Right ventricle myocardium superior (tissue), 1 donor: Measurements from ENCODE around the gene STARD5. TPM values are rescaled to one million over a fixed set of nuclear protein-coding genes. Genes with fewer than 3 reads are reported as not detected.

Source experiments
- ATAC-seq: fragments of 200-7000 bp; cut with Tn5 transposase; one replicate; pipeline ENCODE4 v1.9.1; 2020; ENCODE audit warnings: mild to moderate bottlenecking; ENCODE audit not compliant: poor library complexity
- DNase-seq: peaks from one replicate; pipeline ENCODE4 v3.0.0-alpha.2; 2020
- intact Hi-C: fragments of 100-400 bp; cut with DNase I; formaldehyde crosslinking; loops from one replicate; pipeline ENCODE4 v1.11.2; 2022
- total RNA-seq: library from RNA; stranded (reverse); fragmentation: NEBNext Ultra II Directional; extraction: Animal tissue kit (Norgen Biotek cat#: 25700); gene quantifications from one replicate; pipeline ENCODE4 v1.2.1, GENCODE V29; 2021
- donor health status: DM: no; HTN: yes; CAD: no; lungs with severe emphysema.

The STARD5 gene
- total RNA-seq, 1 donor from 2014 or later = 2.3 TPM

DNA sequence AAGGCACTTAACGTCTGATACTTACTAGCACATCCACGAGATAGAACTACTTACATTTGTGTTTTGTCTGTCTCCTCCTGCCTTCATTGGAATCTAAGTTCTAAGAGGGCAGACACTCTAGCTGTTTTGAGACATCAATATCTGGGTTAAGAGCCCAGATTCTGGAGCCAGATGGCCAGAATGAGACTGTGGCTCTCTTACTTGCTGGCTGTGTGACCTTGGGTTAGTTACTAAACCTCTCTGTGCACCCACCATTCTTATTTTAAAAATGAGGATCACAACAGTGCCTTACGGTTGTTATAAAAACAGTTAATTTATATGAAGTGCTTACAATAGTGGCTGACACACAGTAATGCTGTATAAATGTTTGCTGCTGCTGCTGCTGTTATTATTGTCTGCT lies 7.7 kb downstream of the STARD5 start:
- no peak for DNase-seq
- no peak for ATAC-seq
- intact Hi-C loops = no loop called here

DNA sequence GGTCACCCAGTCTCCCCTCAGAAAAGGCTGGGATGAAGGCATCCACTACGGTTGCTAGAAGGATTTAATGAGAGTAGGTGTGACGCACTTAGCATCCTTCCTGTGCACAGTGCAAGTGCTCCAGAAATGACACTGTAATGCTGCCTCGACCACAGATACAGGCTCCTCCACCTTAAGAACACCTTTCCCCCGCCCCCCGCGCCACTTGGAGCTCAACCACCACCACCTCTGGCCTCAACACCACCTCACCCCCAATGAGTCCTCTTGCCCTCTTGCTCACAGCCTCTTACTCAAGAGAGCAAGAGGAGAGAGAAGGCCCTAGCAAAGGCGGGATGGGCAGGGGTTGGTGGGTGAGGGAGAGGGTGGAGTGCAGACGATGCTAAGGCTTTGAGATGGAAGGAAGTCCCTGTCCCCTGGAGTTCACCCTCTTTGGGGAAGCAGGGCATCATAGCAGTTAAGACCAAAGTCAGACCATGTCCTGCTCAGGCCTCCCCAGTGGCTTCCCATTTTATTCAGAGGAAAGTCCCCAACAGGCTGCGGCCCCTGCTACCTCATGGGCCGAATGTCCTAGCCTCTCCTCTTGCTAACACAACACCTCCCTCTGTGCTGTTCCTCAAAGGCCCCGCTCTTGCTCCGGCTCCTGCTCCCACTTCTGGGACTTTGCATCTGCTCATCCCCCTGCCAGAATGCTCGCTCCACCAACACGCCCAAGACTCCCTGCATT lies 8.3 kb downstream of the STARD5 start:
- no peak for DNase-seq
- no peak for ATAC-seq
- intact Hi-C loops = no loop called here

DNA sequence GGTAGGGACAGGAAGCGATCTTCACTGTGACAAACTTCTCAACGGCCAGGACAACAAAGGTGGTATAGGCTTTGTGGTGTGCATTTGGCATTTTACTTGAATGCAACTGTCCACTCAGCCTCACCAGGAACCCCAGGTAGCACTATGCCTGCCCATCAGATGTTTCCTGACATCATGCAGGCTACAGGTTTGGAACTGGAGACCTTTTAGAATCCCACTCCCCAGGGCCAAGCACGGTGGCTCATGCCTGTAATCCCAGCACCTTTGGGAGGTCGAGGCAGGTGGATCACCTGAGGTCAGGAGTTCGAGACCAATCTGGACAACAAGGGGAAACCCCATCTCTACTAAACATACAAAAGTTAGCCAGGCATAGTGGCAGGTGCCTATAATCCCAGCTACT lies 9.6 kb downstream of the STARD5 start:
- ATAC-seq (no peak), DNase-seq (no peak)
- intact Hi-C loops = no loop called here

DNA sequence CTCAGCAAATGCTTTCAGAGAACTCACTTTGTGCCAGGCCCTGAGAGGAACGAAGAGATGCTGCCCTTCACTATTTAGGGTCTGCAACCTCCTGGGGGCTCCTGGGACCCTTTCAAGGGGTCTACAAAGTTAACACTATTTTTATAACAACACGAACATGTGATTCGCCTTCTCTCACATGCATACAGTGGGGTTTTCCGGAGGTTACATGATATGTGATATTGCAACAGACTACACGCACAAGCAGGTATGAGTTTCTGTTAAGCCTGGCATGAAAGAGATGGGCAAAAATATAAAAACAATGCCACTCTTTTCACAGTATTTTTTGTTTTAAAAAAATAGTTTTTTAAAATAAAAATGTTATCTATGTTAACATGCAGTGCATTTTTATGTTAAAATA lies 10.3 kb downstream of the STARD5 start:
- no peak for DNase-seq
- no peak for ATAC-seq
- intact Hi-C loops = no loop called here

DNA sequence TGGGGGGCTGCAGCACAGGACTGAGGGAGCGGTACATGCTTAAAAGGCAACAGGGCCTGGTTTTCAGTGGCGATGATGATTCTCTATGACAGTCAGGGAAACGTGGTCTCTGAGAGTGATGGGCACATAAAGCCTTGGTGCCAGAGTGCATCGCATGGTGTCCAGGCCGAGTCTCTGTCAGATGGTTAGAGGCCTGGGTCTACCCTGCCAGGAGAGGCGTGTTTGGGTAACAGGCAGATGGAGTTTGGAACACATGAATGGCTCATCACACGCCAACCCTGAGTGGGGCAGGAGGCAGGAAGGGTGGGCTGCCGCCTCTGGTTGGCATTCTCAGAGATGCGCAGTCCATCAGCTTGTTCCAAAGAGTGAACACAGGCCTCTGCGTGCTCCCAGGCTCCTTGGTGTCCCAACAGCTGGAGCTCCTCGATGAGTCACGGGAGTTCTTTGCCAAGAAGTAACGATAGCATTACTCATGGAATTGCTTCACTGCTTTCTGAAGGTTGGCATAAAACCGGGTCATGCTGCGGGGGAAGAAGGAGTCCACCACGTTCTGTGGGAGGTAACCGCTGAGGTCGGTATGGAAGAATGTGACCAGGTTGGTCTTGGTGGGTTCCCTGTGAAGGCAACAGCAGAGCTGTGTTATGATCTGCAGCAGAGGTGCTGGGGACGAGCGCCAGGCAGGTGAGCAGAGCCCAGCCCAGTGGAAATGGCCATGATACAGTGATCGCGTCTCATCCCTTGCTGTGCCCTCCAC lies 11.0 kb downstream of the STARD5 start:
- intact Hi-C loops = no loop called here
- DNase-seq (peak; percentile 79), ATAC-seq (peak; percentile 81)

DNA sequence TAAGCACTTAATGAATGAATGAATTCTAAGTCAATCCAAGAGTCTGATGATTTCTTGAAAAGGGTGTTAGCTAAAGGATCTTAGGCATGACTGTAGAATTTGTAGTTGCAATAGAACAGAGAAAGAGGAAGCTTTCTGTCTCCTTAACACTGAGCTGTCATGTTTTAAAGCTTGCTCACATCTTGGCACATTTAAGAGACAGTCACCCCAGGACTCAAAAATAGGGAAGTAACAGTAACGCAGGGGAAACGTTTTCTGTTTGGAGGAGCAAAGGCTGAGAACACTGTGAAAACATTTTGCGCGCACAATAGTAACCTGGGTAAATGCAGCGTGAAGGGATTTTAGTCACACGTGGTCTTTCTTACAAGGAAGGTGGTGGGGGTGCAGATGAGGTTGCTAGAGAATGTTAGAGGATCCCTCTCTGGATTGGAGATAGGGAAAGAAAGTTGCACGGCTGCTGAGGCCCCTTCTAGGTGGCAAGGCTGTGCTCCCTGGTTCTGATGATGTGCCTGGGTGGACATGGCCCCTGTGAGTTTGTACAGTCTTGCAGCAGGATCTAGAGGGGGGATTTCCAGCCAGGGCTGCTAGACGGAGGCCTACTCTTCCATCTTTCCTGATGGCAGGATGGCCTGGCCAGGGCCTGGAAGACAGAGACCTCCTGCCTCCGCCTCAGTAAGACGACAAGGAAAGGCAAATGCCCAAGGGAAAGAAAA lies 12.0 kb downstream of the STARD5 start:
- intact Hi-C loops = no loop called here
- peak; percentile 34 for ATAC-seq
- DNase-seq = no peak

DNA sequence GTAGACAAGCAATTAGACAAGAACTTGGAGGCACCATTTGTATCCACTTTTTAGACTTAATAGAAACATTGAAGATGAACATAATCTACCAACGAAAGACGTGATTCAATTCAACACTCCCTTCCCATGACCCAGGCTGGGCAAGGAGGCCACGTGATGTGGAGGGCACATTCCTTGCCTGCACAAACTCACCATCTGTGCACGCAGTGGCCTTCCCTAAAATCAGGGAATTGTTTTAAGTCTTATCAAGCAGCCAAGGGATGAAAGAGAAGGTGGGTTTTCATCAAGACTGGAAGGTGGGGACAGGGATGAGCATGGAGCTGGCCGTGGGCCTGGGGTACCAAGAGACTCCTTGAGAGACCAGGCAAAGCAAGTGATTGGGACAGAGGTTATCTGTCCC lies 13.5 kb downstream of the STARD5 start:
- no peak for ATAC-seq
- intact Hi-C loops = no loop called here
- no peak for DNase-seq

DNA sequence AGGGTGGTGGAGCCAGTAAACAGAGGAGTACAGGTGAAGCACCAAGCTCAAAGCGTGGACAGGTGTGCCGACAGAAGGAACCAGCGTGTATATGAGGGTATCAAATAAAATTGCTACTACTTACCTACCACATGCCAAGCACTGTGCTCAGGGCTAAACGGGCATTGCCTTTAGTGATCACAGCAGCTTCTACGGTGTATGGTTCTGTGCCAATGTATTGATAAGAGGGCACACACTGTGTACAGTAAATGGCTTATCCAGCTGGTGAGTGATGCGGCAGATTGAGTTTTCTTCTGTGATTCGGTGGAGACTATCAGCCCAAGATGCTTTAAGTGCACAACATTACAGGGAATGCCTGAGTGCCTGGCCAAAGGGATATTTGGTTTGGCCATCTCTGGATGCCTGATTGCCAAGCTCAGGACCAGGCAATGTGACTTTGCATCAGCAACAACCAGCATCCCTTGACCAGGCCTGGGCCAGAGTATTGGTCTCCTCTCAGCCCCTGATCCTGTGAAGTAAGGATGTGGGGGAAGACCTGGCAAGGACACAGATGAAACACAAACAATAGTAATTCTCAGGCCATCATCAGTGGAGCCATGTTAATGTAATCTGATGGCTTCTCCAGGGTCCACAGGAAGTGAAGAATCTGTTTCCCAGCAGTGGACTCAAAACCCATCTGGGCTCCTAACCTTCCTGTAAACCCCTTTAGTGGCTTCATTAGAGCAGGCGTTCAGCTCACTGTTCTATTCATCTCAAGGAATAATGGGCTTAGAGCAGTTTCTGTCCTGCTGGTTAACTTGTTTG lies 14.1 kb downstream of the STARD5 start:
- no peak for ATAC-seq
- no peak for DNase-seq

DNA sequence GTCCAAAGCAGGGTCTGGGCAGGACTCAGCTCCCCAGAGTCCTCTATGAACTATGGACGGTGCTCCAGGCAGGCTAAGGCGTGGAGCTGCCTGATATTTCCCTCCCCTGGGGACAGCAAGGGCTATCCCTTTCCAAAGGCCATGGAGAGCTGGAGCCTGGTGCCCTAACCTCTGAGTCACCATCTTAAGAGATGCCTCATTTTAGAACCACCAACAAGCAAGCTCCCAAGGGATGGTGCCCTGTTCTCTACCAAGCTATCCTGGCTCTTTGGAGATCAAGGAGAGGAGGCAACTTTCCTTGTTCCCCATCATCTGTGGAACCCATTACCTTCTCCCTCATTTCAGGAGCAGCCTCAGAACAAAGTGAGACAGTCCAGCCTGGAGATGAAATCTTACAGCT lies 15.7 kb downstream of the STARD5 start:
- DNase-seq (no peak), ATAC-seq (no peak)
- intact Hi-C loops = no loop called here

More for the DNA sequence above, 14.1 kb downstream of the STARD5 start:
- intact Hi-C loops = no loop called here

DNA sequence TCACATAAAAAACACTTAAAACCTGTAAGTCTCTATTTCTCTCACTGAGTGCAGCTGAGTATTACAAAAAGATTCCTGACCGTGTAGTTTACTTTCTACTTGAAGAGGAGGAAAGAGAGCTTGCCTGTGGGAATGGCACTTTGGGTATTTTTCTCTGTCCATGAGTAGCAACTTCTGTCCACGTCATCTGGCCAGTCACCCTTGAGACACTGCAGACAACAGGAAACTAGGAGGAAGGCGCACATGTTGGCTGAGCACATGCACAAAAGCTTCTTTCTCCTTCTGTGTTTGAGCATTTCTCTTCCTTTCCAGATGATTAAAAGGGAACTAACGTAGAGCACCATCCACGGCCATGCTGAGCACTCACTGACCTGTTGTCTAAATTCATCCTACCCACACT lies 19.7 kb downstream of the STARD5 start:
- DNase-seq (peak; percentile 61), ATAC-seq (peak; percentile 72)
- intact Hi-C loops = no loop called here

DNA sequence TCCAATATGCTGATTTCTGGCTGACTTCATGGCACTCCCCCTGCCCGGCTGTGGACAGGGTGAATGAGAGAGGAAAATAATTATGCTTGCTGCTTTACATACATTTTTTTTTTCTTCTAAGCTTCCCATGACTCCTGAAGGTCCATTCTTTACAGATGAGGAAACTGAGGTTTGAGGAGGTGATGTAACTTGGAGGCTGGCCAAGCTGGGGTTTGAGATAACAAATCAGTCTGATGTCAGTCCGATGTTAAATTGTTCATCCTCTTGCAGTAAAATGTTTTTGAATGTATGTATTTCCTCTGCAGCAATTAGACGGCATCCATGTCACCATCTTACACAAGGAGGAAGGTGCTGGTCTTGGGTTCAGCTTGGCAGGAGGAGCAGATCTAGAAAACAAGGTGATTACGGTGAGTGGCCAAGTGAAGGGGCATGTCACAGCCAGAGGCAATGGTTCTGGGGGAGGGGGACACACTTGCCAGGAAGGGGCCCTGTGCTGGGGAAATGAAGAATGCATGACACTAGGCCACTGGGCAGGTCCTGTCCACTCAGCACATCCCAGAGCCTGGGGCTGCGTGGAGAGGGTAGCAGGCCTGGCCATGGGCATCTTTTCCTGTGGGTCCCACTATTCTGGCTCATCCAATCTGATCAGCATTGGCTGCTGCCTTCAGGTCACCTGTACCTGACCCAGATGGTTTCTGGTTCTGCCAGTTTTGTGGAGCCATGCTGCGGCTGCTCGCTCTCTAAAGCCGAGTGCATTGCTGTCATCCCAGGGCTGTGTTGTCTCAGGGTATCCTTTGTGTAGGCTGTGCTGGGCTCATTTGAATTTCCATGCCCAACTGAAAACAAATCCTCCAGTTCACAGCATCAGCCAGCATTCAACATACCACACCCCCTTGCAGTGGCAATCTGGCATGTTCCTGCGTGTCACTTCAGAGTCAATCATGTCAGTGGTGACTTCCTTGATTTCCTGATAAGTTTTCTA lies 20.4 kb downstream of the STARD5 start:
- ATAC-seq = no peak

DNA sequence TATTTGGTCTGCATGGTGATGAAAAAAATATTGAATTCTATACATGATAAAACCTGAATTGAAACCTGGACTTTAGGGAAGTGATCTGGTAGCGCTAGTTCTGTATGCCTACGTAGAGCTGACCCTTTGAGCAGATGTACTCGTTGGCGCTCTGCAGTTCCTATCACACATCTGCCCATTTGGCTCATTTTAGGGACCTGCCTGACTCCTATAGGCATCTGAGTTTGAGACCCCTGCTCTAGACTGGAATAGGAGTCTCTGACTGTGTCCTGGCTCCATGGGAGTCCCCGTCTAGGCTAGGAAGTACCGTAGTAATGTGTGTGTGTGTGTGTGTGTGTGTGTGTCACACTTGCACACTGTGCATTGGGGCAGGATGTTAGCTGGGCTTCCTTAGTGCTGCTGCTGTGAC lies 21.2 kb downstream of the STARD5 start:
- intact Hi-C loops = no loop called here
- DNase-seq (no peak), ATAC-seq (peak; percentile 39)

More for the DNA sequence above, 20.4 kb downstream of the STARD5 start:
- intact Hi-C loops = no loop called here
- DNase-seq = no peak

DNA sequence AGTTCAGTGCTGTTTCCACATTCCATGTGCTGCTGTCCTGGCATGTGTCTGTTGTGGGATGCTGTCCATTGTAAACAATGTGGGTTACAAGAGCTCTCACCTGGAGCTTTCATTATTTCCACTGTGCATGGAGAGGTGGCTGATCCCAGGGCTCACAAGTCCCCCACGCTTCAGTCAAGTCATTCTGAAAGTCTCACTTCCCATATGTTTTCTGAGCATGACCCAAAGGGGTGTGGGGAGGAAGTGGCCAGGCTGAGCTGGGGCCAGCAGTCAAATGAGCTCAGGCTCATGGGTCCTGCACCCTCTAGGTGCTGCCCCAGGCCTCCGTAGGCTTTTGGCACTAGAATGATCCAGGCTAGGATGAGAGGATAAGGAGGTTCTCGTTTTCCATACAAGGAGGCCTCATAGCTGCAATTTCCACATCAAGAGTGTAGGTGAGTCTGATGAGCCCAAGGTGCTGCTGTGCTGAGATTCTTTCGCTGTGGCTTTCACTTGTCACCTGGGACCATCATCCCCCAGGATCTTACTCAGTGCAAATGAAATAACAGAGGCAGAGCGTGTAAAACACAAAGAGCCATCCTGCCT lies 22.0 kb downstream of the STARD5 start:
- intact Hi-C loops = no loop called here
- no peak for DNase-seq
- peak; percentile 64 for ATAC-seq

DNA sequence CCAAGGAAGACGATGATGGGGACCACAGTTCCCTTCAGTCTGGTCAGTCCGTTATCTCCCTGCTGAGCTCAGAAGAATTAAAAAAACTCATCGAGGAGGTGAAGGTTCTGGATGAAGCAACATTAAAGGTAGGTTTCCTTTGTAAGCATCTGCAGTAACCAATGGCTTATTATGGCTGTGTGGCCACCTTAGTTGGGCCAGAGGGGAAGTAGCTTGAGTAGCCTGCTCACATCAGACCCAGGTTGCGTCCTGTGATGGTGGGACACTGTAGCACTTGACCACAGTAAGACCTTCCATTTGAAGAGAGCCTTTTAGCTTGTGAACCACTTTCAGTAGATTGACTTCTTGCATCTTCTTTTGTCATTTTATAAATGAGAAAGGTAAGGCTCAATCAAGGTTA lies 22.6 kb downstream of the STARD5 start:
- ATAC-seq = no peak

DNA sequence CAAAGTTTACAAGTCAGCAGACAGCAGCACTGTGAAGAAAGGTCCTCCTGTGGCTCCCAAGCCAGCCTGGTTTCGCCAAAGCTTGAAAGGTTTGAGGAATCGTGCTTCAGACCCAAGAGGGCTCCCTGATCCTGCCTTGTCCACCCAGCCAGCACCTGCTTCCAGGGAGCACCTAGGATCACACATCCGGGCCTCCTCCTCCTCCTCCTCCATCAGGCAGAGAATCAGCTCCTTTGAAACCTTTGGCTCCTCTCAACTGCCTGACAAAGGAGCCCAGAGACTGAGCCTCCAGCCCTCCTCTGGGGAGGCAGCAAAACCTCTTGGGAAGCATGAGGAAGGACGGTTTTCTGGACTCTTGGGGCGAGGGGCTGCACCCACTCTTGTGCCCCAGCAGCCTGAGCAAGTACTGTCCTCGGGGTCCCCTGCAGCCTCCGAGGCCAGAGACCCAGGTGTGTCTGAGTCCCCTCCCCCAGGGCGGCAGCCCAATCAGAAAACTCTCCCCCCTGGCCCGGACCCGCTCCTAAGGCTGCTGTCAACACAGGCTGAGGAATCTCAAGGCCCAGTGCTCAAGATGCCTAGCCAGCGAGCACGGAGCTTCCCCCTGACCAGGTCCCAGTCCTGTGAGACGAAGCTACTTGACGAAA lies 24.2 kb downstream of the STARD5 start:
- no peak for ATAC-seq
- DNase-seq = no peak
- intact Hi-C loops = no loop called here

More for the DNA sequence above, 22.6 kb downstream of the STARD5 start:
- no peak for DNase-seq
- intact Hi-C loops = no loop called here

DNA sequence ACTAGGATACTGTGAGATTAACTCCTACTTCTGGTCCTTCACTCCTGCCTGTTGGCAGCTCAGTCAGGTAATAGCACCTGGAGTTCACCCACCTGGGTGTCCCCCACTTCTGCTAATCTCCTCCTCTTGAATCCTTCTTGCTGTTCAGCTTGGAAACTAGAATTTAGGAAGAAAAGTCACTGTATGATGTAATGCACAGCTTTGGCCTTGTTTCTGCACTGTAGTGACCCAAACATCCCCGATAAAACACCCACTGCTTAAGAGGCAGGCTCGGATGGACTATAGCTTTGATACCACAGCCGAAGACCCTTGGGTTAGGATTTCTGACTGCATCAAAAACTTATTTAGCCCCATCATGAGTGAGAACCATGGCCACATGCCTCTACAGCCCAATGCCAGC lies 24.8 kb downstream of the STARD5 start:
- intact Hi-C loops = no loop called here
- DNase-seq = no peak
- ATAC-seq = no peak

DNA sequence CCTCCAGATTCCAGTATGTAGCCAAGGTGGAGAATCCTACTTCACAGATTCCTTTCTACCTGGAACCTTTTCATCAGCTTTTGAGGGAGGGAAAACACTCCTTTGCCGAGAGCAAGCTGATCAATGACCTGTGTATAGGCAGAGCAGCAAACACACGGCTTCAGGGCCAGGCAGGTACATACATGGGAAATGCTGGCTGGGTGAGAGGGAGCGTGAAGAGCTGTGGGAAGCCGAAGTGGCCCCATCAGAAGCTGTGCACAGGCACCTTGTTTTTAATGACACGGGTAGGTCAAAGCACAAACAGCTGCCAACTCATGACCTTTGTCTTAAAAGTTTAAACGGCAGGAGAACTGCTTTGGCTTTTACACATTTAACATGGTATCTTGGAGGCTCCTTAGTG lies 25.3 kb downstream of the STARD5 start:
- intact Hi-C loops = no loop called here
- DNase-seq (no peak), ATAC-seq (no peak)
